Activated naive CD4-positive, alpha-beta T cell treated with anti-CD3 and anti-CD28 coated beads, Interleukin-2, amount 10 ng/mL, durations not matched to agents 7 days and 5 days (primary cell): ENCODE results near the gene DNALI1.
"Not testable (repeated sequence)": the region's sequence is repeated elsewhere in the genome, so short reads cannot be mapped to it uniquely, and the experiment has no call there.

Experiments
- CTCF ChIA-PET: fragments of 350-600 bp; sonication (Branson Sonifier 250); formaldehyde crosslinking; loops from one replicate; lab custom pipeline; 2021; ENCODE audit warnings: antibody characterized with exemption; lab: Charles Lee
- DNase-seq: peaks from one replicate; pipeline ENCODE4 v3.0.0-alpha.2; 2020
- H3K27ac Mint-ChIP-seq: one replicate; pipeline ENCODE4 v1.8.0; 2021; ENCODE audit warnings: mild to moderate bottlenecking, moderate library complexity, mixed read lengths
- H3K27me3 Mint-ChIP-seq: one replicate; pipeline ENCODE4 v1.8.0; 2021; ENCODE audit warnings: mild to moderate bottlenecking, mixed read lengths
- H3K36me3 Mint-ChIP-seq: one replicate; pipeline ENCODE4 v1.8.0; 2021; ENCODE audit warnings: mixed read lengths
- H3K4me1 Mint-ChIP-seq: one replicate; pipeline ENCODE4 v1.8.0; 2021; ENCODE audit warnings: mixed read lengths
- H3K4me3 Mint-ChIP-seq: one replicate; pipeline ENCODE4 v1.8.0; 2021; ENCODE audit warnings: mild to moderate bottlenecking, moderate library complexity, mixed read lengths
- H3K9me3 Mint-ChIP-seq: one replicate; pipeline ENCODE4 v1.8.0; 2021; ENCODE audit warnings: mixed read lengths

DNALI1 gene

GRCh38 chr1:37537378-37537777, 19.4 kb upstream of the DNALI1 start:
- peaks cover 3% of the 10 kb centered on the region for H3K4me1 Mint-ChIP-seq
- no peak for DNase-seq
- no peaks in the 10 kb centered on the region for H3K27me3 Mint-ChIP-seq
- no peak overlapping the region for H3K27ac Mint-ChIP-seq
- H3K36me3 Mint-ChIP-seq = peaks cover 39% of the 10 kb centered on the region
- H3K9me3 Mint-ChIP-seq = no peaks in the 10 kb centered on the region
- H3K4me3 Mint-ChIP-seq = no peak overlapping the region
- CTCF ChIA-PET = no interaction called here

- DNase-seq, H3K27me3 Mint-ChIP-seq, H3K27ac Mint-ChIP-seq, H3K4me3 Mint-ChIP-seq, H3K4me1 Mint-ChIP-seq, CTCF ChIA-PET, H3K9me3 Mint-ChIP-seq: not testable (repeated sequence)
- H3K36me3 Mint-ChIP-seq = peaks cover 43% of the 10 kb centered on the region
These were observed 17.6 kb upstream of the DNALI1 start for GRCh38 chr1:37539154-37539553.

GRCh38 chr1:37540036-37540785, 16.5 kb upstream of the DNALI1 start:
- Mint-ChIP-seq H3K4me1 (peaks cover 3% of the 10 kb centered on the region), H3K27ac (no peak overlapping the region), H3K4me3 (no peak overlapping the region), H3K36me3 (peaks cover 47% of the 10 kb centered on the region), H3K9me3 (no peaks in the 10 kb centered on the region), H3K27me3 (no peaks in the 10 kb centered on the region)
- DNase-seq = no peak
- CTCF ChIA-PET = no interaction called here

GRCh38 chr1:37544530-37544929, 12.2 kb upstream of the DNALI1 start:
- no peaks in the 10 kb centered on the region for H3K27me3 Mint-ChIP-seq
- CTCF ChIA-PET = interaction anchor here (1.3 kb wide), 1 partner anchor 137 kb away, joined by 3 read pairs; no protein-coding TSS in a partner anchor
- no peaks in the 10 kb centered on the region for H3K9me3 Mint-ChIP-seq
- H3K4me3 Mint-ChIP-seq = no peak overlapping the region
- H3K4me1 Mint-ChIP-seq = peaks cover 5% of the 10 kb centered on the region
- no peak overlapping the region for H3K27ac Mint-ChIP-seq
- H3K36me3 Mint-ChIP-seq = peaks cover 42% of the 10 kb centered on the region
- DNase-seq = no peak

GRCh38 chr1:37545019-37545418, 11.7 kb upstream of the DNALI1 start:
- Mint-ChIP-seq H3K9me3 (no peaks in the 10 kb centered on the region), H3K4me1 (peaks cover 10% of the 10 kb centered on the region), H3K36me3 (peaks cover 45% of the 10 kb centered on the region), H3K4me3 (no peak overlapping the region), H3K27ac (no peak overlapping the region), H3K27me3 (no peaks in the 10 kb centered on the region)
- no peak for DNase-seq
- CTCF ChIA-PET = no interaction called here

GRCh38 chr1:37549341-37549740, 7.4 kb upstream of the DNALI1 start:
- CTCF ChIA-PET = no interaction called here
- peaks cover 57% of the 10 kb centered on the region for H3K36me3 Mint-ChIP-seq
- H3K4me1 Mint-ChIP-seq = peaks cover 44% of the 10 kb centered on the region
- H3K9me3 Mint-ChIP-seq = peaks cover 2% of the 10 kb centered on the region
- no peak for DNase-seq
- no peaks in the 10 kb centered on the region for H3K27me3 Mint-ChIP-seq
- no peak overlapping the region for H3K27ac Mint-ChIP-seq
- H3K4me3 Mint-ChIP-seq = no peak overlapping the region

- DNase-seq = no peak
- Mint-ChIP-seq H3K36me3 (peaks cover 44% of the 10 kb centered on the region), H3K9me3 (peaks cover 4% of the 10 kb centered on the region), H3K27me3 (peaks cover 10% of the 10 kb centered on the region), H3K4me3 (peak overlapping the region; percentile 100), H3K27ac (peak overlapping the region; percentile 98), H3K4me1 (peaks cover 58% of the 10 kb centered on the region)
- CTCF ChIA-PET = no interaction called here
These were observed 3.2 kb upstream of the DNALI1 start for GRCh38 chr1:37553598-37553926.

- CTCF ChIA-PET = no interaction called here
These were observed 2.6 kb upstream of the DNALI1 start, which contains the start of gene SNIP1 for GRCh38 chr1:37553927-37554808. TSS of gene SNIP1 (minus strand) at chr1:37554293. CDS start at chr1:37554229, 64 bp downstream.

GRCh38 chr1:37557402-37557801, 662 bp downstream of the DNALI1 start:
- no peak overlapping the region for H3K27ac Mint-ChIP-seq
- peaks cover 21% of the 10 kb centered on the region for H3K36me3 Mint-ChIP-seq
- CTCF ChIA-PET = interaction anchor here (1.1 kb wide), 1 partner anchor 70 kb away, joined by 3 read pairs; no protein-coding TSS in a partner anchor
- peaks cover 45% of the 10 kb centered on the region for H3K4me1 Mint-ChIP-seq
- H3K4me3 Mint-ChIP-seq = no peak overlapping the region
- no peak for DNase-seq
- H3K9me3 Mint-ChIP-seq = peaks cover 4% of the 10 kb centered on the region
- peaks cover 14% of the 10 kb centered on the region for H3K27me3 Mint-ChIP-seq

More at GRCh38 chr1:37553927-37554808, 2.6 kb upstream of the DNALI1 start, which contains the start of gene SNIP1:
- peak within 1 kb of the TSS; percentile 98 for H3K27ac Mint-ChIP-seq
- peaks cover 39% of the 10 kb centered on the region for H3K36me3 Mint-ChIP-seq
- peaks cover 10% of the 10 kb centered on the region for H3K27me3 Mint-ChIP-seq
- DNase-seq = peak; percentile 95
- peak within 1 kb of the TSS; percentile 100 for H3K4me3 Mint-ChIP-seq
- H3K4me1 Mint-ChIP-seq = peaks cover 57% of the 10 kb centered on the region
- H3K9me3 Mint-ChIP-seq = peaks cover 4% of the 10 kb centered on the region

- CTCF ChIA-PET = interaction anchor here (1.6 kb wide), 1 partner anchor 124 kb away, joined by 5 read pairs; no protein-coding TSS in a partner anchor
- no peak for DNase-seq
These were observed 1.7 kb downstream of the DNALI1 start for GRCh38 chr1:37558411-37558810.

GRCh38 chr1:37559080-37559479, 2.3 kb downstream of the DNALI1 start:
- Mint-ChIP-seq H3K27ac (no peak overlapping the region), H3K36me3 (peaks cover 13% of the 10 kb centered on the region), H3K4me3 (no peak overlapping the region), H3K9me3 (peaks cover 4% of the 10 kb centered on the region), H3K27me3 (peaks cover 14% of the 10 kb centered on the region), H3K4me1 (peaks cover 32% of the 10 kb centered on the region)
- CTCF ChIA-PET = interaction anchor here (1.6 kb wide), 1 partner anchor 123 kb away, joined by 5 read pairs; no protein-coding TSS in a partner anchor
- DNase-seq = no peak

More at GRCh38 chr1:37558411-37558810, 1.7 kb downstream of the DNALI1 start:
- Mint-ChIP-seq H3K9me3 (peaks cover 4% of the 10 kb centered on the region), H3K4me1 (peaks cover 35% of the 10 kb centered on the region), H3K27me3 (peaks cover 14% of the 10 kb centered on the region), H3K36me3 (peaks cover 14% of the 10 kb centered on the region), H3K27ac (no peak overlapping the region), H3K4me3 (no peak overlapping the region)

- peaks cover 13% of the 10 kb centered on the region for H3K36me3 Mint-ChIP-seq
These were observed 3.2 kb downstream of the DNALI1 start for GRCh38 chr1:37559957-37560379.

GRCh38 chr1:37560401-37561132, 3.8 kb downstream of the DNALI1 start:
- H3K27me3 Mint-ChIP-seq = peaks cover 14% of the 10 kb centered on the region
- no peaks in the 10 kb centered on the region for H3K9me3 Mint-ChIP-seq
- no peak overlapping the region for H3K4me3 Mint-ChIP-seq
- CTCF ChIA-PET = interaction anchor here (0.8 to 0.9 kb wide), 2 partner anchors 119 to 130 kb away, joined by 3 read pairs; a partner anchor contains a TSS
- peaks cover 15% of the 10 kb centered on the region for H3K36me3 Mint-ChIP-seq
- H3K27ac Mint-ChIP-seq = no peak overlapping the region
- no peak for DNase-seq
- H3K4me1 Mint-ChIP-seq = peaks cover 24% of the 10 kb centered on the region

More at GRCh38 chr1:37559957-37560379, 3.2 kb downstream of the DNALI1 start:
- Mint-ChIP-seq H3K4me1 (peaks cover 26% of the 10 kb centered on the region), H3K27me3 (peaks cover 14% of the 10 kb centered on the region)
- H3K4me3 Mint-ChIP-seq, H3K27ac Mint-ChIP-seq, H3K9me3 Mint-ChIP-seq, CTCF ChIA-PET, DNase-seq: not testable (repeated sequence)
